Parathyroid adenoma (tissue), 2 donors: ENCODE measurements around the gene SST.

Experiments
- H2AFZ ChIP-seq: fragments of 300-600 bp; sonication (generic); one replicate; pipeline ENCODE4 v1.7.0; 2017; ENCODE audit warnings: antibody characterized with exemption, mild to moderate bottlenecking
- H3K27ac ChIP-seq: fragments of 300-600 bp; sonication (generic); one replicate; pipeline ENCODE4 v1.7.0; 2017
- H3K27me3 ChIP-seq: fragments of 300-600 bp; sonication (generic); one replicate; pipeline ENCODE4 v1.7.0; 2017; ENCODE audit warnings: low read length; ENCODE audit not compliant: control insufficient read depth, insufficient read depth
- H3K36me3 ChIP-seq: fragments of 300-600 bp; sonication (generic); one replicate; pipeline ENCODE4 v1.7.0; 2017; ENCODE audit warnings: low read length; ENCODE audit not compliant: control insufficient read depth, insufficient read depth
- H3K4me1 ChIP-seq: fragments of 300-600 bp; sonication (generic); one replicate; pipeline ENCODE4 v1.7.0; 2017; ENCODE audit warnings: control low read depth
- H3K4me2 ChIP-seq: fragments of 300-600 bp; sonication (generic); one replicate; pipeline ENCODE4 v1.7.0; 2017; ENCODE audit warnings: low read length
- H3K4me3 ChIP-seq: fragments of 300-600 bp; sonication (generic); one replicate; pipeline ENCODE4 v1.7.0; 2017; ENCODE audit warnings: low read depth, low read length
- H3K79me2 ChIP-seq: fragments of 300-600 bp; sonication (generic); one replicate; pipeline ENCODE4 v1.7.0; 2017; ENCODE audit warnings: control low read depth
- H3K9ac ChIP-seq: fragments of 300-600 bp; sonication (generic); one replicate; pipeline ENCODE4 v1.7.0; 2017; ENCODE audit warnings: mild to moderate bottlenecking
- H3K9me3 ChIP-seq: fragments of 300-600 bp; sonication (generic); one replicate; pipeline ENCODE4 v1.7.0; 2017; ENCODE audit warnings: low read length; ENCODE audit not compliant: control insufficient read depth
- TF ChIP-seq, protein P1 (sequence below): fragments of 300-600 bp; sonication (generic); IDR thresholded peaks from one replicate; pipeline ENCODE4 v1.7.0; 2017; ENCODE audit warnings: antibody characterized with exemption, mild to moderate bottlenecking
- donor health status: primary hyperparathyroidism.

Gene SST

DNA sequence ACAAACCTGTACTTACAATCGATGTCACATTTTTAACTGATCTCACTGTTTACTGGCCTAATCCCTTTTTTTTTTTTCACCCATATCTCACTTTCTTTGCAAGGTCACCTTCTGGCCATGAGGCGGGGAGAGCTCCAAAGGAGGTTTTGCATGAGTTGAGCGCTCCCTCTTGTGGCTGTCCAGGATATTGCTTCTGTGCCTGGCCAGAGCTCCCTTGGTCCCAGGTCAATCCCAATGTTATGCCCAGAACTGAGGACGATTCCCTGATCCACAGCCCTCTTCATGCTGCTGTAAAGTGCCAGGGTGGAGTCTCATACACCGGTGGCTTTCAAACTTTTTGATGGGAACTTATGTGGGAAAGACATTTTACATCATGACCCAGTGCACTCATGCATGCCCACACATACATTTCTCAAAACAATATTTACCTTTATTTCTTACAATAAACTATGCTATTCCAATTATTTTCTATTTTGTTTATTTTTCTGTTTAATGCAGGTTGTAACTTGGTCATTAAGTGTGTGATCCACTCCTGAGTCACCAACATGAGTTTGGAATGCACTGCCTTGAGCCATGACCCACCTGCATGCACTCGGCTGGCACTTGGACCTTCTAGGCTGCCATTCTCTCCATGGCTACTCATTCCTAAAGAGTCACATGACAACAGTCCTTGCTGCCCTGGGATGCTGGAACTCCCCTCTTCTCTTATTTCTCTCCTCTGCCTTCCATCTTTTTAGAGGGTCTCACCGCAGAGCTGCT is 9.6 kb upstream of the SST start:
- H3K79me2 ChIP-seq, result no peaks in the 10 kb centered on the region
- H3K9ac ChIP-seq, result no peak overlapping the region
- no peak overlapping the region for H3K27ac ChIP-seq
- no peak overlapping the region for H2AFZ ChIP-seq
- no peak overlapping the region for H3K4me2 ChIP-seq
- H3K36me3 ChIP-seq, result no peaks in the 10 kb centered on the region
- H3K9me3 ChIP-seq, result no peaks in the 10 kb centered on the region
- H3K4me3 ChIP-seq, result no peak overlapping the region
- no peaks in the 10 kb centered on the region for H3K27me3 ChIP-seq
- no peaks in the 10 kb centered on the region for H3K4me1 ChIP-seq
- TF ChIP-seq, protein P1, sequence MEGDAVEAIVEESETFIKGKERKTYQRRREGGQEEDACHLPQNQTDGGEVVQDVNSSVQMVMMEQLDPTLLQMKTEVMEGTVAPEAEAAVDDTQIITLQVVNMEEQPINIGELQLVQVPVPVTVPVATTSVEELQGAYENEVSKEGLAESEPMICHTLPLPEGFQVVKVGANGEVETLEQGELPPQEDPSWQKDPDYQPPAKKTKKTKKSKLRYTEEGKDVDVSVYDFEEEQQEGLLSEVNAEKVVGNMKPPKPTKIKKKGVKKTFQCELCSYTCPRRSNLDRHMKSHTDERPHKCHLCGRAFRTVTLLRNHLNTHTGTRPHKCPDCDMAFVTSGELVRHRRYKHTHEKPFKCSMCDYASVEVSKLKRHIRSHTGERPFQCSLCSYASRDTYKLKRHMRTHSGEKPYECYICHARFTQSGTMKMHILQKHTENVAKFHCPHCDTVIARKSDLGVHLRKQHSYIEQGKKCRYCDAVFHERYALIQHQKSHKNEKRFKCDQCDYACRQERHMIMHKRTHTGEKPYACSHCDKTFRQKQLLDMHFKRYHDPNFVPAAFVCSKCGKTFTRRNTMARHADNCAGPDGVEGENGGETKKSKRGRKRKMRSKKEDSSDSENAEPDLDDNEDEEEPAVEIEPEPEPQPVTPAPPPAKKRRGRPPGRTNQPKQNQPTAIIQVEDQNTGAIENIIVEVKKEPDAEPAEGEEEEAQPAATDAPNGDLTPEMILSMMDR, result peak; percentile 95

DNA sequence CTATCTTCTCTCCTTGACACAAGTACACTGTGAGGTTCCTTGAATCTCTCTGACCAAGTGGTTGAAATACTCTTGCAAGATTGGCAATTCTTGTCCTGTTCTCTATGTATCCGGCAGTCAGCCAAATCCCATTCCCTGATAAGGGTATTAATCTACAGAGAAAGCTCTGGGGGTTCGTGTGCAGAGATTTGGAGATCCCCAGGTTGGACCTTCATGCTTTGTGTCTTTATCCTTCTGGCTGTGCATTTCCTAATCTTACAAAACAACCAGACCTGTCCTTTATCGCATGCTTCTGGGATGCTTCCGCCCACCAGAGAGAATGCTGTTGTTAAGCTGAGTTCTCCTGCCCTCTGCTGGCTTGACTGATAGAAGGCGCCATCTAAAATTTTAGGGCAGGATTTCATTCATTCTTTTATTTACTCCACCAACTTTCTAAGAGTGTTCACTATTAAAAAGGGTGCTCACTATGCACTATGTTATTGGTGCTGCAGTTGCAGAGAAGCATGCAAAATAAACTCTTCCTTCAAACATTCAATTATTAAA is 8.6 kb upstream of the SST start:
- no peak overlapping the region for H3K4me2 ChIP-seq
- TF ChIP-seq, protein P1, result peak; percentile 47
- H3K9me3 ChIP-seq, result no peaks in the 10 kb centered on the region
- no peak overlapping the region for H3K27ac ChIP-seq
- H3K79me2 ChIP-seq, result no peaks in the 10 kb centered on the region
- H3K9ac ChIP-seq, result no peak overlapping the region
- H3K27me3 ChIP-seq, result no peaks in the 10 kb centered on the region
- no peak overlapping the region for H3K4me3 ChIP-seq
- no peaks in the 10 kb centered on the region for H3K4me1 ChIP-seq
- no peaks in the 10 kb centered on the region for H3K36me3 ChIP-seq
- H2AFZ ChIP-seq, result no peak overlapping the region

DNA sequence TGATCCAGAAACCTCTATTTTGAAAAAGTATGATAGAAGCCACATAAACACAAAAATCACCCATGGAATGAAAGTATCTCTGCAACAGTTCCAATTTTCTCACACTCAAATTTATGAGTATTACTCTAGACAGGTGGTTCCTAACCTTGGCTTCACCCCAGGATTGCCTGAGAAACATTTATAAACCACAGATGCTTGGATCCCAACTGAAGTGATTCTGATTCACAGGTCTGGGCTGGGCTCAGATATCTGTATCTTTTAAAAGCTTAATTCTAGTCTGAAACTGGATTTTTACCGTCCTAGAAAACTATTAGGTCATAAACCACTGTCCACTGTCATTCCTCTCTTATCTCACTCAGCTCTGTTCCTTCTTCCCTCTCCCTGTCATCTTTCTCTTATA is 7.4 kb upstream of the SST start:
- Histone ChIP-seq H3K27me3 (no peaks in the 10 kb centered on the region), H3K4me3 (no peak overlapping the region), H3K4me2 (no peak overlapping the region), H3K36me3 (no peaks in the 10 kb centered on the region), H3K27ac (no peak overlapping the region), H3K4me1 (no peaks in the 10 kb centered on the region), H2AFZ (no peak overlapping the region), H3K79me2 (no peaks in the 10 kb centered on the region), H3K9ac (no peak overlapping the region), H3K9me3 (no peaks in the 10 kb centered on the region)
- TF ChIP-seq, protein P1, result no peak

DNA sequence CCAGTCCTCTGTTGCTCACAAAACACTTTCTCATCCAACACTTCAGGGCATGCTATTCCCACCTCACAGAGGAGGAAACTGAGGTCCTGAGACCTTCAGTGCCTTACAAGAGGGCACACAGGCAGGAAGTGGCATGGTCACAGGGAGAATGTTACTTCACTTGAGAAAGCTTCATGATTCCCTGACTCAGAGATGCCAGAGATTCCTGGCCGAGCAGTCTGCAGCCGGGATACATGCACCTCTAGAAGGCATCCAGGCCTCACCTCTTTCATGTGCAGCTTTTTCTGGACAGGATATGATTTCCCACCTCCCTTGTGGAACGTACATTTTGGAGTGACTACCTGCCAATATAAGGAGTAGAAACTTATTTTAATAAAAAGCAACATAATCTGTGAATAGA is 2.8 kb upstream of the SST start:
- Histone ChIP-seq H3K4me2 (no peak overlapping the region), H3K79me2 (no peaks in the 10 kb centered on the region), H3K4me3 (no peak overlapping the region), H3K27ac (no peak overlapping the region), H2AFZ (no peak overlapping the region), H3K9me3 (no peaks in the 10 kb centered on the region), H3K27me3 (no peaks in the 10 kb centered on the region), H3K4me1 (no peaks in the 10 kb centered on the region), H3K9ac (no peak overlapping the region), H3K36me3 (no peaks in the 10 kb centered on the region)
- TF ChIP-seq, protein P1, result no peak

DNA sequence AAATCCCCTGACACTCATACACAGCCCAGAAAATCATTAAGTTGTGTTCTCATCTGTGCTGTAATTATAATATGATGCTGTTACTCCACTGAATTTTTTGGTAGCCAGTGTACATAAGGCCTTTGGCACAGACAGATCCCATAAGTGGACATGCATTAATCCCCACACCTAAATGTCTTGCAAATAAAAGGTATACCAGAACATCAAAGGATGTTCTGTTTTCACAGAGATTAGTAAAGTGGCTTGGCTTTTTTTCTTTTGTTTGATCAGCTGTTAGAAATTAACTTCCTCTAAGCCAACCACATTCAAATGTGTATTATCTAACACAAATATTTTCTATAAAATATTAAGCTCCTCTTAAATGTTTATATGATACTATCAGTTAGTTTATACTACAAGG is 2.7 kb downstream of the SST start:
- H3K36me3 ChIP-seq, result no peaks in the 10 kb centered on the region
- no peak overlapping the region for H3K4me2 ChIP-seq
- H3K27me3 ChIP-seq, result no peaks in the 10 kb centered on the region
- no peak overlapping the region for H3K9ac ChIP-seq
- no peaks in the 10 kb centered on the region for H3K79me2 ChIP-seq
- H3K9me3 ChIP-seq, result no peaks in the 10 kb centered on the region
- H3K27ac ChIP-seq, result no peak overlapping the region
- TF ChIP-seq, protein P1, result no peak
- H2AFZ ChIP-seq, result no peak overlapping the region
- no peaks in the 10 kb centered on the region for H3K4me1 ChIP-seq
- H3K4me3 ChIP-seq, result no peak overlapping the region
